Middle frontal gyrus (tissue), 1 donor: ENCODE results near the gene C1orf185.
"Not testable (repeated sequence)": the region's sequence is repeated elsewhere in the genome, so short reads cannot be mapped to it uniquely, and the experiment has no call there.

Experiments
- DNase-seq: peaks from one replicate; pipeline ENCODE4 v3.0.0-alpha.2; 2015; ENCODE audit warnings: low spot score; ENCODE audit errors: extremely low spot score

C1orf185 gene

DNA sequence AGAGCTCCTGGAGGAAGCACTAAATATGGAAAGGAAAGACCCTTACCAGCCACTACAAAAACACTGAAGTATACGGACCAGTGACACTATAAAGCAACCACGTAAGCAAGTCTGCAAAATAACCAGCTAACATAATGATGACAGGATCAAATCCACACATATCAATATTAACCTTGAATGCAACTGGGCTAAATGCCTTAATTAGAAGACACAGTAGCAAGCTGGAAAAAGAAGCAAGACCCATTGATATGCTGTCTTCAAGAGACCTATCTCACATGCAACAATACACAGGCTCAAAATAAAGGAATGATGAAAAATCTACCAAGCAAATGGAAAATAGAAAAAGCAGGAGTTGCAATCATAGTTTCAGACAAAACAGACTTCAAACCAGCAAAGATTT, 31.0 kb downstream of the C1orf185 start:
- no peak for DNase-seq

DNA sequence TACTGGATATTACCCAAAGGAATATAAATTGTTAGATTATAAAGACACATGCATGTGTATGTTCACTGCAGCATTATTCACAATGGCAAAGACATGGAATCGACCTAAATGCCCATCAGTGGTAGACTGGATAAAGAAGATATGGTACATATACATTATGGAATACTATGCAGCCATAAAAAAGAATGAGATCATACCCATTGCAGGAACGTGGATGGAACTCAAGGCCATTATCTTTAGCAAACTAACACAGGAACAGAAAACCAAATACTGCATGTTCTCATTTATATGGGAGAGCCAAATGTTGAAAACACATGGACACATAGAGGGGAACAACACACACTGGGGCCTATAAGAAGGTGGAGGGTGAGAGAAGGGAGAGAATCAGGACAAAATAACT, 35.7 kb downstream of the C1orf185 start:
- DNase-seq = not testable (repeated sequence)

DNA sequence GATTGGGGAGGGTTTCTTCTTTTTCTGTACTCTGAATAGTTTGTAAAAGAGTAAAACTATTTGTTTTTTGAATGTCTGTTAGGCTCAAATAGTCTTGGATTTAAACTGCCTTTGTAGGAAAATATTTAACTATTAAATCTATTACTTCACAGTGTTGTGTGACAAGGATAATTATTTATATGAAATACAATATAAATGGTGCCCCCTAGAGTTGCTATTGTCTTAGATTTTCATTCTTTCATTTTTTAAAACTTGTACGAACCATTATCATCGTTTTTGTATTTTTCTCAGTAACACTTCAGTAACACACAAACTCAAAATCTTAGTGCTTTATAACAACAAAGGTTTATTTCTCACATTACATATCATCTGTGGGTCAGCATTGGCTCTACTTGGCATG, 37.4 kb downstream of the C1orf185 start:
- no peak for DNase-seq

GRCh38 chr1:51147394-51147793, 45.4 kb downstream of the C1orf185 start:
- no peak for DNase-seq

DNA sequence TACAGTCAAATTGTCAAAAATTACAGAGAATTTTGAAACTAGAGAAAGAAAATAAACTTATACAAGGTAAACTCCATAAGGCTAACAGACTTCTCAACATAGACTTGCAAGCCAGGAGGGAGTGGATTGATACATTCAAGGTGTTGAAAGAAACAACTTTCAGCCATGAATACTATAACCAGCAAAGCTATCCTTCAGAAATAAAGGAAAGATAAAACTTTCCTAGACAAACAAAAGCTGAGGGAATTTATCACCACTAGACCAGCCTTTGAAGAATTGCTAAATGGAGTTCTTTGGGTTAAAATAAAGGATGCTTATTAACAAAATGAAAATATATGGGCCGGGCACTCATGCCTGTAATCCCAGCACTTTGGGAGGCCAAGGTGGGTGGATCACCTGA, 52.7 kb downstream of the C1orf185 start:
- DNase-seq = no peak

- DNase-seq = no peak
These were observed 54.7 kb downstream of the C1orf185 start for GRCh38 chr1:51156752-51157151.

GRCh38 chr1:51157395-51157794, 55.4 kb downstream of the C1orf185 start:
- no peak for DNase-seq

- DNase-seq = no peak
These were observed 56.2 kb downstream of the C1orf185 start for GRCh38 chr1:51158263-51158662.

DNA sequence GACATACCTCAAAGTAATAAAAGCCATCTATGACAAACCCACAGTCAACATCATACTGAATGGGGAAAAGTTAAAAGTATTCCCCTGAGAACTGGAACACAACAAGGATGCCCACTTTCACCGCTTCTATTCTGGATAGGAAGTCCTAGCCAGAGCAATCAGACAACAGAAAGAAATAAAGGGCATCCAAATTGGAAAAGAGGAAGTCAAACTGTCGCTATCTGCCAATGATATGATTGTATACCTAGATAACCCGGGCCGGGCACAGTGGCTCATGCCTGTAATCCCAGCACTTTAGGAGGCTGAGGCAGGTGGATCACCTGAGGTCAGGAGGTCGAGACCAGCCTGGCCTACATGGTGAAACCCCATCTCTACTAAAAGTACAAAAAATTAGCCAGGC, 60.5 kb downstream of the C1orf185 start:
- DNase-seq = not testable (repeated sequence)

DNA sequence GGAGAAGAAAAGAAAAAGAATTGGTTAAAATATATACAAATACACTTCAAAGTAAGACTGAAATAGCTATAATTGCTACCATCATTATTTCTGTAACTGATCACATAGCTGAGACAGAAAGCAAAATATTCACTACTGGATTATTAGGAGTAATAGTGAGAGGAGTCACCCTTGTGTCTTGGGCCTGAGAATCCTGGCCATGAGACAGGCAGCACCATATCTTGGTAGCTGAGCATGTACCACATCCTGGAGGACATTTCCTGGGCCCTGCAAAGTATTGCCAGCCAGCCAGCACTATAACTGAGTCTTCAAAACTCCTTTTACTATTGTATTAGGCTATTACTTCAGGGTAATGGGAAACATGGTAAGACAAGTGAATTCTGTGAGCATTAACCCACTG, 63.5 kb downstream of the C1orf185 start:
- DNase-seq = no peak

GRCh38 chr1:51168266-51168845, 66.3 kb downstream of the C1orf185 start:
- no peak for DNase-seq

- no peak for DNase-seq
These were observed 66.9 kb downstream of the C1orf185 start for GRCh38 chr1:51168936-51169335.

DNA sequence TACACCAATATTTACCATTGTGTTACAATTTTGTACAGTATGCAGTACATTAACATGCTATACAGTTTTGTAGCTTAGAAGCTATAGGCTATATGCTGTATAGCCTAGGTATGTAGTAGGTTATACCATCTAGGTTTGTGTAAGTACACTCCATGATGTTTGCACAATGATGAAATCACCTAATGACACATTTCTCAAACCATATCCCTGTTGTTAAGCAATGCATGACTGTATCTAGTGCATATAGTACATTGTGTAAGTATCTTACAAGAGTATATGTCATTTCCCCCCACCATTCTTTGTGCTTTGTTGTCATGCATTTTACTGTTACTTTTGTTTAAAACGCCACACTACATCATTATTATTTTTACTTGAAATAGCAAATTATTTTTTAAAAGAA, 68.3 kb downstream of the C1orf185 start:
- DNase-seq = no peak

DNA sequence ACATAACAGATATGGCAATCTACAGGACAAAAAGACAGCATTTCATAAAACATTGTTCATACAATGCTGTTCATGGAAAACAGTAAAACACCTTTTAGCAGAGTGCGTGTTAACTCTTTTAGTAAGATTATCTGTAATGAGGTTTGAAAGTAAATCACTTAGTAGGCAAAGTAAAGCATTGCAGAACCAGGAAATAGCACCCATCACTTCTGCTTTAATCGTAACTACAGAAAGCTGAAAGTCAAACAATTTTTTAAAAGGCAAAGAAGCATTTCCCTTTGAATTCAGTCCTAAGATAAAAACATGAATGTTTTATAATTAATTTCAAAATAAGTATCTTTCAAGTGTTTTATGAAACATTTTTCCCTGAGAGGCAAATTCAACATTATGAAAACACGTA, 70.8 kb downstream of the C1orf185 start:
- DNase-seq = no peak

- DNase-seq = no peak
These were observed 73.2 kb downstream of the C1orf185 start for GRCh38 chr1:51175278-51175677.

GRCh38 chr1:51177988-51178387, 76.0 kb downstream of the C1orf185 start:
- DNase-seq = not testable (repeated sequence)

DNA sequence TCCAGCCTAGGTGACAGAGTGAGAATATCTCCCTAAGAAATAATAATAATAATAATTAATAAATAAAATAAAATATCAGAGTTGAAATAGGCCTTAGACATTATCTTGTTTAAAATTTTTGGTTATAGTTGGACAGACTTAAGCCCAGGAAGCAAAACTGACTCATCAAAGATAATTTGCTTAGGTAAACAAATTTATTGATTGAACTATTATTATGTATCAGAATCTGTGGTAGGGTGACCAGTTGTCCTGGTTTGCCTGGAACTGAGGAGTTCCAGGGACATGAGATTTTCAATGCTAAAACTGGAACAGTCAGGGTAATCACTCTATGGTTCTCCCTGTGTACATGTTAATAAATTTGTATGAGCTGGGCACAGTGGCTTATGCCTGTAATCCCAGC, 86.2 kb downstream of the C1orf185 start:
- no peak for DNase-seq

- peak; percentile 19 for DNase-seq
These were observed 87.5 kb downstream of the C1orf185 start for GRCh38 chr1:51189421-51190073.

GRCh38 chr1:51190961-51191360, 88.9 kb downstream of the C1orf185 start:
- no peak for DNase-seq

GRCh38 chr1:51192213-51192843, 90.3 kb downstream of the C1orf185 start:
- peak; percentile 73 for DNase-seq

DNA sequence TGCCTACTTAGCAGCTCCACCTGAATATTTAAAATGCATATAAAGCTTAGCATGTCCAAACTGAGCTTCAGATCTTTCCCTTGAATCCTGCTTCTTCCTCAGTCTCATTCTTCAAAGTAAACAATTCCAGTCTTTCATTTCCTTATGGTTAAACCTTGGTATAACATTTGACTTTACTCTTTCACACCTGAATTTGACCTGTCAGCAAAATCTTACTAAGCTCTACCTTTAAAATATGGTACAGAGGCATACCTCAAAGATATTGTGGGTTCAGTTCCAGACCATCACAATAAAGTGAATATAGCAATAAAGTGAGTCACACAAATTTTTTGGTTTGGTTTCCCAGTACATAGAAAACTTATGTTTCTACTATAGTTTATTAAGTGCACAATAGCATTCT, 91.5 kb downstream of the C1orf185 start:
- no peak for DNase-seq
